NCI-H82 treated with DMSO at 0.1 percent for 48 hours (cell line): ENCODE data around the gene ACVR2A.

Experiments used
- DNase-seq: peaks from one replicate; lab custom pipeline; 2025; ENCODE audit not compliant: unreplicated experiment; lab: John Stamatoyannopoulos, UW

Gene ACVR2A

GRCh38 chr2:147854557-147855134 is 9.8 kb downstream of the ACVR2A start:
- DNase-seq = no peak

- no peak for DNase-seq
These were observed 10.5 kb downstream of the ACVR2A start for GRCh38 chr2:147855316-147855715.

DNA sequence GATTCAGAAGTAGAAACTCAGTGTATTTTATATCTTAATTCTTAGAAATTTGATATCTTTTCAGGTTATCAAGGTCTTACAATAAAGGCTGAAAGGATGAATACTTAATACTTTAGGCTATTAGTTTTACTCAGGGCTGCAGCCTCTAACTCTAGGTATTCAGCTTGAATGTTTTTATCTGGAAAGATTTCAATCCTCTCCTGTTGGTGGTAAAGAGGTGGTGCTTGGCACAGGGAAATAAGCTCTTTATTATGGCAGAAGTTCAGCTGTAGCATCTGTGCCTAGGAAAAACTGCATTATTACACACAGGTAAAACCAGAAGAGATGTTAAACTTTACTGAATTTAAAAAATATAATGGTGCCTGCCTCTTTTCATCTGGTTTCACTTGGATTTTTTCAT is 11.1 kb downstream of the ACVR2A start:
- DNase-seq = no peak

- DNase-seq = peak; percentile 84
These were observed 15.2 kb downstream of the ACVR2A start for GRCh38 chr2:147860009-147860408.

DNA sequence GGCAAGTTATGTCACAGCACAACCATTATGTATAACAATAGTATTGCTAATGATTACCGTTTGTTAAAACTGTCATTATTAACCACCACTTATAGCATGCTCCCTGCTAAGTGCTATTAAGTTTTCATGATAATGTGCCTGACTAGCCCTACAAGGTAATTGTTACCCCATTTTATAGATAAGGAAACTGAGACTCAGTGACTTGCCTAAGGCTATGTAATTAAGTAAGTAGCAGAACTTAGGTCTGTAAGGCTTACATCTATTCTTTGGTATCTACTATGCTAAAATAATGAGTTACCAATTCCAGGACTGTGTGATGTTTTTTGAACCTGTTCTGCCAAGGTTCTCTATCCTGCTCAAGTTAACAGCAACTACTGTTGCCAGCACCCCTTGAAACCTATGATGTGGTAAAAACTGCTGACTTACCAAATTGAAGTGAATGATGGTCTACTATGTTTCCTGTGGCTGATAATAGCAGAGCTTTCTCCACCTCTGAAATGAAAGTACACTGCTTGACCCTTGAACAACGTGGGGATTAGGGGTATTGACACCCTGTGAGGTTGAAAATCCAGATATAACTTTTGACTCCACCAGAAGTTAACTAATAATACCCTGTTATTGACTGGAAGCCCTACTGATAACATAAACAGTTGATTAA is 18.2 kb downstream of the ACVR2A start:
- DNase-seq = no peak

DNA sequence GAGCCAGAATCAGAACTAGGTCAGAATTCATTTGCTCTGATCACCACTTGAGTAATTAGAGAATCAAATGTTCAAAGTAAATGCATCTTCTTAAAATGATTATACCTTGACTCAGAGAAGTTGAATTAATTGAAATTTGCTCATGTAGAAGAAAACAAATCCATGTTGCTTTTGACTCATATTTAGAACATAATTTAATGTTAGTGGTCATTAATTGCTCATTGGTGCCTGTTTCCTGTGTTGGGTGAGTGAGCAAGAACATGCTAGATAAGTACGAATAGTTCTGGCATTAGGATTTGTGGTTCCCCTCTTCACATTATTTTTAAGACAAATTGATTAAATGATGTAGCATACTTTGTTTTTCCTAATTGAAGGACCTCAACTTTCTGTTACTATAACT is 19.0 kb downstream of the ACVR2A start:
- no peak for DNase-seq

DNA sequence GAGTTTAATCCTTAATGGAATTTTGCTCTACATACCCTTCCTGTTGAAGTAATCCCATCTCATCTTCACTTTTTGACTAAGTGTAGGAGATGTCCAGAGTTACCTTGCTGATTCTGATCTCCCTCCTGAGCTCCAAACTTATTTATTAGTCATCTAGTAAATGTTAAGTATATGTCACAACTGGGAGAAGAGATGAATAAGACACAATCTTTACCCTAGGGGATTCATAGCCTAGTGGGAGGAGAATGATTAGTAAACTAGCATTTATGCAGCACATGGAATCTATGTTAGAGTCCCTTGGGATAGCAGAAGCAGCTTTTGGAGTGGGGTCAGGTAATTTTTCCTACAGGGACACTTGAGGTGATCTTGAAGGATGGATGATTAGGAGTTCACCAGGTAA is 20.7 kb downstream of the ACVR2A start:
- DNase-seq = no peak

- no peak for DNase-seq
These were observed 22.2 kb downstream of the ACVR2A start for GRCh38 chr2:147867050-147867449.

DNA sequence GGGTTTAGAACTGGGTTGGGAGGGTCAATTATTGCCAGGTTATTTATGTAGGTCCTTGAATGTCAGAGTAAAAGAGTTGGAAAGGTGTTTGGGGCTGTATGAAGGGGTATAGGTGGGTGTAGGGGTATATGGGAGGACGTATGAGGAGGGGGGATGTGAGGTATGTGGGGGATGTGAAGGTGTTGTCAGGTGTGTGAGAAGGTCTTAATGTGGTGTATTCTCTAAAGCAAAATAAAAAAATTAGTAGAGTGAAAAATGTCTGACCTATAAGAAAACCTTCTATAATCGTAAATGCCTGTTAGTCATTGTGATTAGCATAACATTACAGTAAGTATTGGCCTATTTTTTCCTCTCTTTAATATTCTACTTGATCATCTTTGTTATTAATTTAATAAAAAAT is 25.1 kb downstream of the ACVR2A start:
- no peak for DNase-seq

GRCh38 chr2:147872967-147873366 is 28.1 kb downstream of the ACVR2A start:
- no peak for DNase-seq

DNA sequence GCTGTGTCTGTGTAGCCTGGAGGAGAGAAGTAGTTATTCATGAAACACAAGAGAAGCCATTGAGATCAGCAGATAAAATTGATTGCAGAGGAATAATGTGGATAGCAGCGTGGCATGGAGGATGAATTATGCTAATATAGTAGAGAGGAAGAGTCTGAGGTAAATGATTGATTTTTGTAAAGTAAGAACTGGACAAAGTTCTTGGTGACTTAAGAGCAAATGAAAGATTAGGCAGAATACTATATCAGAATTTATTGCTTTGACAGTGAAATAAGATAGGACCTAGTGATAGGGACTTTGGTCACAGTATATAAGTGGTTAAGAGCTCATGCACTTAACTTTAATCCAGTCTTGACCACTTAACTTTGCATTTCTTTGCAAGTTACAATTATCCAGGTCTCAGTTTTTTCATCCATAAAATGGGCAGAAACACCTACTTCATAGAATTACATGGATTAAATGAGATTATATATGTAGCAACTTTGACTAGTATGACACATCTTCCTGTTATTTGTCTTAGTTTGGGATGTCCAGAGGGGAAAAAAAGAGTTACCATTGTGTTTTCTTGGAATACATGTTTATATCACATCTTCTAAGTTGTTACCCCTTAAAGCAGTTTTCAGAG is 29.1 kb downstream of the ACVR2A start:
- DNase-seq = no peak

- DNase-seq = no peak
These were observed 35.0 kb downstream of the ACVR2A start for GRCh38 chr2:147879846-147880245.

DNA sequence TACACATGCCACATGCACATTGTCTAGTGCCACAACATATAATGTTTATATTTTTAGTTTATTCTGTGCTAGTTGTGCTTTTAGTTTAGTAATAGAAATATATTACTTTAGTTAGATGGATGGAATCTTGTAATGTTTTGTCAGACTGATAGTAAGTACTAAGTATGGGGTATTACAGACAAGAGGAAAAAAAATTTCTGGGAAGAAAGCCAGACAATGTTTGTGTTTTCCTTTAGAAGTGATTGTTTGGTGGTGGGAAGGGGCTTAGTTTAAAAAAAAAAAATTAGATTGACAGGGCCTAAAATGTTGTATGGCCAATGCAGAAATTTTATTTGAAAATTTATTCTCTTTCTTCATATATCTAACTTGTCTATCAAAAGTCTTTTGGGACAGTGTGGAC is 37.8 kb downstream of the ACVR2A start:
- no peak for DNase-seq

- DNase-seq = no peak
These were observed 40.0 kb downstream of the ACVR2A start for GRCh38 chr2:147884830-147885229.

DNA sequence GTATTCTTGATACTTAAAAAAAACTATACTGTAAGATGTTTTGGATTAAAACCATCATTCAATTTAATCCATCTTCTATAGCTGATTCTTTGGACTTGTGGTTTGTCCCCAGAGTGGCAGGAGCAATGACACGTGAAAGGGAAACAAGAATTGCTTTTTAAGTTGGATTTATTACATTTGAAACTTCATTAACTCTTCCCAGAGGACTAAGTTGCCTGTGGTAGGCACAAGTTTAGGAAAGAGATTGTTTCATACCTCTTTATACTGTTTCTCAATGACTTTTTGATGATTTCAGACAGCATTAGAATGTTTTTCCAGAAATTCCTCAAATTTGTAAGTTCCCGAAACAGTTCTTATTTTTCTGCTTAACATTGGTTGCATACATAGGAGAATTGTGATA is 41.3 kb downstream of the ACVR2A start:
- DNase-seq = no peak

- no peak for DNase-seq
These were observed 43.9 kb downstream of the ACVR2A start for GRCh38 chr2:147888680-147889079.

- no peak for DNase-seq
These were observed 59.2 kb downstream of the ACVR2A start for GRCh38 chr2:147904051-147904450.

- DNase-seq = no peak
These were observed 64.3 kb downstream of the ACVR2A start for GRCh38 chr2:147909178-147909577.

GRCh38 chr2:147910990-147911473 is 66.2 kb downstream of the ACVR2A start:
- peak; percentile 25 for DNase-seq

DNA sequence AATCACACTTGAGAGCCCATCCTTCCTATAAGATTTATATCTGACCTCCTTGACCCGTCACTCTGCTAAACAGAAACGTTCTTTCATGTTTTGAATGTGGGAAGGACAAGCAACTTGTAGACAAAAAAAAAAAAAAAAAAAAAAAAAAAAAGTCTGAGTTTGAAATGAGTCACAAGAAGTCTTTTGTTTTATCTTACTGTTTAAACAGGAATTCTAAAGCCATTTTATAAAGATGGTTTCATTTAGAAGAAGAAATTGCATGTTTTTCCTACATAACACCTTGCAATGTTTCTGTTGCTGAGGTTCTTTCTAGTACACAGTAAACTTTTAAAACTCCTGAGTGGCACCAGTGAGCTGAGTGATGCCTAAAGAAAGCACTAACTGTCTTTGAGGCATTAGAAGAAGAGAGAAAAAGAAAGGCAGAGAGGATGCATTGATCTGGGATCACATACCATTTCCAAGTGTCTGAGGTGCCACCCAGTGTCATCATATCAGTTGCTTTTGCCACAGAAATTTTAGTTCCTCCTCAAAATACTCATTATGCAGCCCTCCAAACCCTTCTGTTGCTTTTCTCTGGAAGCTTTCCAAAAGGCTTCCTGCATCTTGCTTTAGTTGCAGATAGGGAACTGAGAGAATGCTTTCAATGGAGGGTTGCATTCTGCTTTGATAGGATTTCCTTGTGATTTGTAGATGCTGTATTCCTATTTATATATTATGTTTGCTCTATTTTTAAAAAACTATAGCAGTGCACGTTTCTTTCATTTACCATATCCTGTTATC is 69.1 kb downstream of the ACVR2A start:
- no peak for DNase-seq

DNA sequence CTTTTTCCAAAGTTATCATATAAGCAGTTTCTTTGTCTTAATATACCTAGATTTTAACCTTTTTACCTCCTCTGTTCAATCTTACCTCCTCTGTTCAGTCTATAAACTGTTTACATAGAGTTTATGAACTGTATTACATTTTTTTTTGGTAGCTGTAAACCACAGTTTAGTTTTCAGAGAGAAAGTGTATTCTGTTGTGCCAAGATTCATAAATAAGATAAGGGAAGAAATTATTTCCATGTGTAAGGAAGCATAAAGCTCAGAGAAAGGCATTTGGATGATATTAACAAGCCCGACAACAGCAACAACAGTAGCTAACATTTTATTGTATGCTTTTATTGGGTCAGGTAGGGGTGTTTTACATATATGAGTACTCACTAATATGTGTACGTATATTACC is 71.2 kb downstream of the ACVR2A start:
- no peak for DNase-seq

- no peak for DNase-seq
These were observed 71.9 kb downstream of the ACVR2A start for GRCh38 chr2:147916723-147917122.
